ENCODE data around the gene IMPDH1.

GRCh38 chr7:128364166-128364870, 45.5 kb downstream of the IMPDH1 start:
- TF ChIP-seq POLR2AphosphoS5 (IDR thresholded peaks at IDR 0.05): no peak
- TF ChIP-seq, protein P1, sequence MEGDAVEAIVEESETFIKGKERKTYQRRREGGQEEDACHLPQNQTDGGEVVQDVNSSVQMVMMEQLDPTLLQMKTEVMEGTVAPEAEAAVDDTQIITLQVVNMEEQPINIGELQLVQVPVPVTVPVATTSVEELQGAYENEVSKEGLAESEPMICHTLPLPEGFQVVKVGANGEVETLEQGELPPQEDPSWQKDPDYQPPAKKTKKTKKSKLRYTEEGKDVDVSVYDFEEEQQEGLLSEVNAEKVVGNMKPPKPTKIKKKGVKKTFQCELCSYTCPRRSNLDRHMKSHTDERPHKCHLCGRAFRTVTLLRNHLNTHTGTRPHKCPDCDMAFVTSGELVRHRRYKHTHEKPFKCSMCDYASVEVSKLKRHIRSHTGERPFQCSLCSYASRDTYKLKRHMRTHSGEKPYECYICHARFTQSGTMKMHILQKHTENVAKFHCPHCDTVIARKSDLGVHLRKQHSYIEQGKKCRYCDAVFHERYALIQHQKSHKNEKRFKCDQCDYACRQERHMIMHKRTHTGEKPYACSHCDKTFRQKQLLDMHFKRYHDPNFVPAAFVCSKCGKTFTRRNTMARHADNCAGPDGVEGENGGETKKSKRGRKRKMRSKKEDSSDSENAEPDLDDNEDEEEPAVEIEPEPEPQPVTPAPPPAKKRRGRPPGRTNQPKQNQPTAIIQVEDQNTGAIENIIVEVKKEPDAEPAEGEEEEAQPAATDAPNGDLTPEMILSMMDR (IDR thresholded peaks at IDR 0.05; ENCODE audit: poor library complexity, severe bottlenecking): no peak
- TF ChIP-seq TAF1 (IDR thresholded peaks at IDR 0.05; ENCODE audit: low read depth): no peak
- TF ChIP-seq RAD21 (conservative IDR thresholded peaks at IDR 0.05): no peak
- TF ChIP-seq REST (IDR thresholded peaks at IDR 0.05; ENCODE audit: borderline replicate concordance): no peak
- no peak for TF ChIP-seq MXI1 (conservative IDR thresholded peaks at IDR 0.05; ENCODE audit: poor library complexity, severe bottlenecking)
